ENCODE measurements around the gene RXFP4. TPM values are rescaled to one million over a fixed set of nuclear protein-coding genes. Genes with fewer than 3 reads are reported as not detected.

Gene RXFP4
- total and polyA plus RNA-seq, 2 donors (not counting 1 experiment from before 2014, with no cell fraction given): 0.12 TPM; not detected in 1

- peaks cover 82% of the 10 kb centered on the region for H3K4me1 Mint-ChIP-seq
- H2AFZ ChIP-seq (ENCODE audit: insufficient read depth, low read depth, low read length, poor library complexity, severe bottlenecking): no peak overlapping the region
- no peak for DNase-seq
- no peak overlapping the region for H3K4me3 ChIP-seq (ENCODE audit: control extremely low read depth in 1 of 5, extremely low read depth in 1 of 5, insufficient read depth in 1 of 5, low read depth in 2 of 5, low read length in 4 of 5)
- H3K9me3 Mint-ChIP-seq (ENCODE audit: insufficient read depth): no peaks in the 10 kb centered on the region
- ChIA-PET CTCF (interaction anchor here (1.8 to 12.2 kb wide), 5 partner anchors 11 to 35 kb away, joined by 6 to 206 read pairs (median 41); partner anchors contain the start of gene RXFP4), POLR2A (interaction anchor here (0.7 to 2.1 kb wide), 2 partner anchors 8 to 12 kb away, joined by 5 to 7 read pairs; no protein-coding TSS in a partner anchor)
- H3K27ac Mint-ChIP-seq: peak overlapping the region; percentile 92
- ATAC-seq (ENCODE audit: low read depth): no peak
- H3K79me2 ChIP-seq (ENCODE audit: control insufficient read depth, insufficient read depth, low read length): peaks cover 100% of the 10 kb centered on the region
- no peak overlapping the region for H3K9ac ChIP-seq (ENCODE audit: low read length)
- peak overlapping the region; percentile 93 for H3K4me2 ChIP-seq (replicated peaks; ENCODE audit: low read depth, low read length, poor library complexity, severe bottlenecking)
- peak overlapping the region in 1 of 2 donors; percentile 91 for H3K27ac ChIP-seq (ENCODE audit: low read length in 2 of 2)
- WGBS (ENCODE audit: insufficient coverage): no CpG with 5 or more reads among the region's 3 CpGs
- no peaks in the 10 kb centered on the region for H3K9me3 ChIP-seq (ENCODE audit: control extremely low read depth in 1 of 3, control insufficient read depth in 2 of 3, insufficient read depth in 1 of 3, low read length in 2 of 3)
- H3K27me3 Mint-ChIP-seq: no peaks in the 10 kb centered on the region
- no peak for TF ChIP-seq EZH2 (IDR thresholded peaks at IDR 0.05; ENCODE audit: borderline replicate concordance, insufficient read depth, low read depth, low read length, poor library complexity, severe bottlenecking)
- TF ChIP-seq, protein P1, sequence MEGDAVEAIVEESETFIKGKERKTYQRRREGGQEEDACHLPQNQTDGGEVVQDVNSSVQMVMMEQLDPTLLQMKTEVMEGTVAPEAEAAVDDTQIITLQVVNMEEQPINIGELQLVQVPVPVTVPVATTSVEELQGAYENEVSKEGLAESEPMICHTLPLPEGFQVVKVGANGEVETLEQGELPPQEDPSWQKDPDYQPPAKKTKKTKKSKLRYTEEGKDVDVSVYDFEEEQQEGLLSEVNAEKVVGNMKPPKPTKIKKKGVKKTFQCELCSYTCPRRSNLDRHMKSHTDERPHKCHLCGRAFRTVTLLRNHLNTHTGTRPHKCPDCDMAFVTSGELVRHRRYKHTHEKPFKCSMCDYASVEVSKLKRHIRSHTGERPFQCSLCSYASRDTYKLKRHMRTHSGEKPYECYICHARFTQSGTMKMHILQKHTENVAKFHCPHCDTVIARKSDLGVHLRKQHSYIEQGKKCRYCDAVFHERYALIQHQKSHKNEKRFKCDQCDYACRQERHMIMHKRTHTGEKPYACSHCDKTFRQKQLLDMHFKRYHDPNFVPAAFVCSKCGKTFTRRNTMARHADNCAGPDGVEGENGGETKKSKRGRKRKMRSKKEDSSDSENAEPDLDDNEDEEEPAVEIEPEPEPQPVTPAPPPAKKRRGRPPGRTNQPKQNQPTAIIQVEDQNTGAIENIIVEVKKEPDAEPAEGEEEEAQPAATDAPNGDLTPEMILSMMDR (IDR thresholded peaks at IDR 0.05): no peak
- H4K20me1 ChIP-seq (ENCODE audit: control insufficient read depth, insufficient read depth, low read length, poor library complexity, severe bottlenecking): peaks cover 93% of the 10 kb centered on the region
- H3K27me3 ChIP-seq (replicated peaks in 1 of 4; ENCODE audit: control extremely low read depth in 1 of 4, control insufficient read depth in 3 of 4, insufficient read depth in 4 of 4, low read length in 3 of 4): no peaks in the 10 kb centered on the region
- peaks cover 4 to 40% of the 10 kb centered on the region in 2 experiments for H3K36me3 ChIP-seq (replicated peaks in 1 of 2; ENCODE audit: control extremely low read depth in 1 of 2, control insufficient read depth in 1 of 2, extremely low read depth in 1 of 2, insufficient read depth in 2 of 2, low read length in 1 of 2)
- peaks cover 69 to 74% of the 10 kb centered on the region in 2 donors for H3K4me1 ChIP-seq (ENCODE audit: control insufficient read depth in 2 of 2, insufficient read depth in 2 of 2, low read length in 2 of 2)
- peak overlapping the region; percentile 95 for H3K4me3 Mint-ChIP-seq
- intact Hi-C loops (cut with micrococcal nuclease): no loop called here
These were observed 32.3 kb downstream of the RXFP4 start for GRCh38 chr1:155973723-155974122.

All from B cell (primary cell).